ENCODE data around the gene UNC13C. TPM values are rescaled to one million over a fixed set of nuclear protein-coding genes. Genes with fewer than 3 reads are reported as not detected.

The UNC13C gene
- total RNA-seq, 6 experiments from 2014 or later, result not detected

DNA sequence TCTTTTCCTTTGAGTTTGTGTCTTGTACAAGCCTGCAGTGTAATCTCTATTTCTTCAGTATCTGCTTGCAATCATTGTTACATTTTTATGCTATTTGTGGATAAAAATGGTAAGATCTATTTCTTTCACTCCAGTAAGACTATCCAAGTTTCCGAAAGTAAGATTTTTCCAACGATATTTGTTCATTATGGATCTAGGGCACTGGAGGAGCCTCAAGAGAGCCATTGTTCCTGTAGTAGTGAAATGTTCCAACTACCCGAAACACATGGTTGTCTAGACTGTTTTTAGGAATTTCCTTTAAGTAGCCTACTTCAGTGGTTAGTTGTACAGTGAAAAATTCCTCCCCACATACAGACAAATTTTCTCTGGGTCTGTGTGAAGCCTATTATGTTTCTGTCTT, 621.1 kb downstream of the UNC13C start:
- H3K36me3 Mint-ChIP-seq (ENCODE audit: low read depth), result 0 out of 2 replicates have a peak, but pooled peaks cover 4% of the 10 kb centered on the region
- H3K27ac Mint-ChIP-seq, result no peak overlapping the region
- no peaks in the 10 kb centered on the region for H3K4me1 Mint-ChIP-seq (ENCODE audit: low read depth)
- H3K27me3 Mint-ChIP-seq (ENCODE audit: insufficient read depth), result peaks cover 3% of the 10 kb centered on the region; the same call in 1 of the 2 replicates
- TF ChIP-seq, protein P1, sequence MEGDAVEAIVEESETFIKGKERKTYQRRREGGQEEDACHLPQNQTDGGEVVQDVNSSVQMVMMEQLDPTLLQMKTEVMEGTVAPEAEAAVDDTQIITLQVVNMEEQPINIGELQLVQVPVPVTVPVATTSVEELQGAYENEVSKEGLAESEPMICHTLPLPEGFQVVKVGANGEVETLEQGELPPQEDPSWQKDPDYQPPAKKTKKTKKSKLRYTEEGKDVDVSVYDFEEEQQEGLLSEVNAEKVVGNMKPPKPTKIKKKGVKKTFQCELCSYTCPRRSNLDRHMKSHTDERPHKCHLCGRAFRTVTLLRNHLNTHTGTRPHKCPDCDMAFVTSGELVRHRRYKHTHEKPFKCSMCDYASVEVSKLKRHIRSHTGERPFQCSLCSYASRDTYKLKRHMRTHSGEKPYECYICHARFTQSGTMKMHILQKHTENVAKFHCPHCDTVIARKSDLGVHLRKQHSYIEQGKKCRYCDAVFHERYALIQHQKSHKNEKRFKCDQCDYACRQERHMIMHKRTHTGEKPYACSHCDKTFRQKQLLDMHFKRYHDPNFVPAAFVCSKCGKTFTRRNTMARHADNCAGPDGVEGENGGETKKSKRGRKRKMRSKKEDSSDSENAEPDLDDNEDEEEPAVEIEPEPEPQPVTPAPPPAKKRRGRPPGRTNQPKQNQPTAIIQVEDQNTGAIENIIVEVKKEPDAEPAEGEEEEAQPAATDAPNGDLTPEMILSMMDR (IDR thresholded peaks at IDR 0.05), result no peak
- no peak overlapping the region for H3K4me3 Mint-ChIP-seq
- no peak for DNase-seq
- H3K9me3 Mint-ChIP-seq, result peaks cover 47% of the 10 kb centered on the region

DNA sequence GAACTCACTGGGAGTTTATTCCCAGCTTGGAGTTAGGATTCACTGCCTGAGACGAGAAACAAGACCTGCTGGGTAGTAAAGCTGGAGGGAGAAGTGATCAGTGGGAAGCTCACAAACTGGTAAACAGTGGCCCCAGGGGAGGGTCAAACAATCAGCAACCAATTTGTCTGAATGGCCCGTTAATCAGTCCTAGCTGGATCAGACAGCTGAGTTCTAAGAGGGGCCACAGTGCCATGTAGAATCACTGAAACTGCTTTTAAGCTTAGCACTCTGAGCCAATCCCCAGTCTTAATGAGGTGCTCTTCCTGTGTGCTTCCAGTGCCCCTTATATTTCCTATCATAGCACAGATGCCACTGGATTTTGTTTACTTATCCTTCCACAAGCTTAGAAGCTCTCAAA, 626.8 kb downstream of the UNC13C start:
- H3K27ac Mint-ChIP-seq, result no peak overlapping the region
- H3K9me3 Mint-ChIP-seq, result peaks cover 58% of the 10 kb centered on the region
- H3K36me3 Mint-ChIP-seq (ENCODE audit: low read depth), result no peaks in the 10 kb centered on the region
- H3K27me3 Mint-ChIP-seq (ENCODE audit: insufficient read depth), result no peaks in the 10 kb centered on the region; the same call in 1 of the 2 replicates
- TF ChIP-seq, protein P1 (IDR thresholded peaks at IDR 0.05), result no peak
- H3K4me3 Mint-ChIP-seq, result no peak overlapping the region
- DNase-seq, result no peak
- no peaks in the 10 kb centered on the region for H3K4me1 Mint-ChIP-seq (ENCODE audit: low read depth)

DNA sequence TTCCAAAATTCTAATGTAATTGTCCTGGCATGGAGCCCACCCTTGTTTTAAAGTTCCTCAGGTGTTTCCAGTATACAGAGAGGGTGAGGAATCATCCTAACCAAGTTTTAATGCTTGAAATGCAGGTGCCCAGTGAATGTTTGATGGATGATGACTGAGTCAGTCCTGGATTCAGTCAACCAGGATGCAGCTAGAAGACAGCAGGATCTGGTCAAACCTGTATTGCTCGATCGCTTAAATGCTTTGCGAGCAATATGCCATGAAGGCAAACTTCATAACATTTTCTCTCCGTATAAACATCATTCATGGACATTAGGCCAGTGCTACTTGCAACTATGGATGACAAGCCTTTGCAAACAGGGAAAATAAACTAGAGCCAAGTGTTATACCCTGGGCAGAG, 627.3 kb downstream of the UNC13C start:
- H3K27me3 Mint-ChIP-seq (ENCODE audit: insufficient read depth), result no peaks in the 10 kb centered on the region; the same call in 1 of the 2 replicates
- peaks cover 59% of the 10 kb centered on the region for H3K9me3 Mint-ChIP-seq
- no peak for DNase-seq
- no peaks in the 10 kb centered on the region for H3K36me3 Mint-ChIP-seq (ENCODE audit: low read depth)
- H3K4me1 Mint-ChIP-seq (ENCODE audit: low read depth), result no peaks in the 10 kb centered on the region
- TF ChIP-seq, protein P1 (IDR thresholded peaks at IDR 0.05), result no peak
- no peak overlapping the region for H3K4me3 Mint-ChIP-seq
- H3K27ac Mint-ChIP-seq, result no peak overlapping the region

DNA sequence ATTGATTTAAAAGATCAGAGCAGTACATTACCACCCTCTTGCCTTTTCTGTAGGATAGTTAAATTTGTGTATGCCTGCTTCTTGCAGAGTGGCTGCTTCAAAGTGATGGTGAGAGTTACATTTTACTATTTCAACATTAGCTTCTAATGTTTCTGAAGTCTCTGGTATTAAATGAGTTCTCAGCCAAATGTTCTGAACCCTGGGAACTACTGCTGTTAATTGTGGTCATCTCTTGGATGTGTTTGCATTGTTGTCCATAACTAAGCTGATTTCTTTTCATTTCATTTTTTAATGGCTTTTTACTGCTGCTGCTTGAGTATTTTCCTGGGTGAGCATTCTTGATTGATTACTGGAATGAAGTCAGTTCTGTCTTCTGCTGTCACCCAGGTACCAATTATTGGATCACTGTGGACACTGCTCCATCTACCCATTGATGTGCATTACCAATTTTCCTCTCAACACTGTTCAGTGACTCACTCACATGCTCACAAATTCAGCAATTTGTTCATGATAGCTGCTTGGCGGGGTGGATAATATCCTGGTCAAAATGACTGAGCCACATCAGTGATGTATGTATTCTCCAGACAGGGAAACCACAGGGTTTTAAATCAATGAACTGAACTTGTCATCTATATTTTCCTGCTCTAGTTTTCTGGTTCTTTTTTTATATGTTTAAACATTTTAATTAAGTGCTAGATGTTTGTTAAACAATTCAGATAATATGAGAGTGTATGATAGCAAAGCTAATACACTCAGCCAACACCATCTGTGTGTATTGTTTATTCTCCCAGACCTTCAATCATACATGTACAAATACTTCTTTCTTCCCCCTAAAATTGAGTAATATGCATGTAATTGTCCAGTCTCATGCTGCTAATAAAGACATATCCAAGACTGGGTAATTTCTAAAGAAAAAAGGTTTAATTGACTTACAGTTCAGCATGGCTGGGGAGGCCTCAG, 630.9 kb downstream of the UNC13C start:
- Mint-ChIP-seq H3K4me1 (ENCODE audit: low read depth) (no peaks in the 10 kb centered on the region), H3K27ac (no peak overlapping the region), H3K36me3 (ENCODE audit: low read depth) (no peaks in the 10 kb centered on the region), H3K9me3 (peaks cover 48% of the 10 kb centered on the region), H3K4me3 (no peak overlapping the region), H3K27me3 (ENCODE audit: insufficient read depth) (no peaks in the 10 kb centered on the region; the same call in 1 of the 2 replicates)
- DNase-seq, result no peak
- TF ChIP-seq, protein P1 (IDR thresholded peaks at IDR 0.05), result no peak

DNA sequence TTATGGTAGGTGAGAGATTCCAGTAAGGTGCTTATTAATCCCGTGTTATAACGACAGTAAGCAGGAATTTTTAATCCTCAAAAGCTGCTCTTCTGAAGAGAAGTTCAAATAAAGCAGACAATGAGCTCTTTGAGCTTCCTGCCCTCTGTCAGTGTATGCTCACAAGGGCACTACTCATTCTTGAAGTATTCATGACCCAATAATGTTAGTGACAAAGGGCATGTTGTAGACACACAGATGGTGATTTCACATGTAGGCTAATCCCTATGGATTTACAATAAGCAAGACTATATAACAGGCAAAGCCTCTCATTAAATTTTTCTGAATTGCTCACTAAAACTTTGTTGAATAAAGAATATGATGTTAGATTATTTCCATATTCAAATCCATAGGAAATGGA, 639.9 kb downstream of the UNC13C start:
- Mint-ChIP-seq H3K9me3 (peaks cover 12% of the 10 kb centered on the region), H3K4me3 (no peak overlapping the region), H3K27ac (no peak overlapping the region), H3K4me1 (ENCODE audit: low read depth) (no peaks in the 10 kb centered on the region), H3K36me3 (ENCODE audit: low read depth) (no peaks in the 10 kb centered on the region), H3K27me3 (ENCODE audit: insufficient read depth) (no peaks in the 10 kb centered on the region)
- no peak for DNase-seq
- TF ChIP-seq, protein P1 (IDR thresholded peaks at IDR 0.05), result no peak
